ENCODE measurements around the gene ZNF367. TPM values are rescaled to one million over a fixed set of nuclear protein-coding genes. Genes with fewer than 3 reads are reported as not detected.

The ZNF367 gene
- total RNA-seq, 2 donors from 2014 or later, result 0.75 to 1.2 TPM

- Histone ChIP-seq H3K4me1 (no peaks in the 10 kb centered on the region), H3K27me3 (no peaks in the 10 kb centered on the region), H3K9me3 (no peaks in the 10 kb centered on the region), H3K36me3 (no peaks in the 10 kb centered on the region), H3K4me3 (no peak overlapping the region), H3K27ac (no peak overlapping the region)
- no peak for DNase-seq (ENCODE audit: low spot score)
- TF ChIP-seq, protein P1, sequence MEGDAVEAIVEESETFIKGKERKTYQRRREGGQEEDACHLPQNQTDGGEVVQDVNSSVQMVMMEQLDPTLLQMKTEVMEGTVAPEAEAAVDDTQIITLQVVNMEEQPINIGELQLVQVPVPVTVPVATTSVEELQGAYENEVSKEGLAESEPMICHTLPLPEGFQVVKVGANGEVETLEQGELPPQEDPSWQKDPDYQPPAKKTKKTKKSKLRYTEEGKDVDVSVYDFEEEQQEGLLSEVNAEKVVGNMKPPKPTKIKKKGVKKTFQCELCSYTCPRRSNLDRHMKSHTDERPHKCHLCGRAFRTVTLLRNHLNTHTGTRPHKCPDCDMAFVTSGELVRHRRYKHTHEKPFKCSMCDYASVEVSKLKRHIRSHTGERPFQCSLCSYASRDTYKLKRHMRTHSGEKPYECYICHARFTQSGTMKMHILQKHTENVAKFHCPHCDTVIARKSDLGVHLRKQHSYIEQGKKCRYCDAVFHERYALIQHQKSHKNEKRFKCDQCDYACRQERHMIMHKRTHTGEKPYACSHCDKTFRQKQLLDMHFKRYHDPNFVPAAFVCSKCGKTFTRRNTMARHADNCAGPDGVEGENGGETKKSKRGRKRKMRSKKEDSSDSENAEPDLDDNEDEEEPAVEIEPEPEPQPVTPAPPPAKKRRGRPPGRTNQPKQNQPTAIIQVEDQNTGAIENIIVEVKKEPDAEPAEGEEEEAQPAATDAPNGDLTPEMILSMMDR (IDR thresholded peaks at IDR 0.05), result no peak
These were observed 24.3 kb upstream of the ZNF367 start for GRCh38 chr9:96442491-96442890.

DNA sequence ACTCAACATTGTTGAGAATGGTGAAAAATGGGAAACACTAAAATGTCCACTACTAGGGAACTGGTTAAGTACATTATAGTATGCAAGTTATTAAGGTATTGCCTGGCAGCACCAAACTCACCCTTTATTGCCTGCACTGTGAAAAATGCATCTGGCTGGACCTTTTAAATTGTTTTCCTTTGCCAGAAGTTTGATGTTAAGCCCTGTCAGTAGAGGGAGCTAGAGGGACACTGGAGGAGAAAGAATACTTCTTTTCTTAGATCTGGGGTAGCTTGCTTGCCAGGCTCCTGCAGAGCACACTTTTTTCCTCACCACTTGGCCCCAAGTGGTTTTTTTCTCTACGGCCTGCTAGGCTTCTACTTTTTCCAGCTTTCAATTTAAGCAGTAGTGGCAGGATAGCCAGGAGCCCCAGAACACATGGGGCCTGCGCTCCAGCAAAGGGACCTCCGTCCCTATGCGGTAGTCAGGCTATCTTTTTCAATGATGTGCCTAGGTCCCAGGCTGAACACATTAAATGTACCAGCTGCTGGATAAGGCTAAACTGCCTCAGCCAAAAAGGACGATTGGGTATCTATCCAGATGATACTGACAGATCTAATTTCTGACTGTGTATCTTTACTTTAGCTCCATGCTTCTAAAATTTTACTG is 23.8 kb upstream of the ZNF367 start:
- H3K27ac ChIP-seq, result no peak overlapping the region
- no peaks in the 10 kb centered on the region for H3K27me3 ChIP-seq
- no peaks in the 10 kb centered on the region for H3K9me3 ChIP-seq
- H3K36me3 ChIP-seq, result no peaks in the 10 kb centered on the region
- H3K4me3 ChIP-seq, result no peak overlapping the region
- no peaks in the 10 kb centered on the region for H3K4me1 ChIP-seq
- TF ChIP-seq, protein P1 (IDR thresholded peaks at IDR 0.05), result peak in 1 of 2 donors; percentile 43
- no peak for DNase-seq (ENCODE audit: low spot score)

- Histone ChIP-seq H3K27me3 (no peaks in the 10 kb centered on the region), H3K9me3 (no peaks in the 10 kb centered on the region), H3K4me3 (no peak overlapping the region), H3K4me1 (no peaks in the 10 kb centered on the region), H3K27ac (no peak overlapping the region), H3K36me3 (no peaks in the 10 kb centered on the region)
- TF ChIP-seq, protein P1 (IDR thresholded peaks at IDR 0.05), result no peak
- no peak for DNase-seq (ENCODE audit: low spot score)
These were observed 22.6 kb upstream of the ZNF367 start for GRCh38 chr9:96440671-96441199.

DNA sequence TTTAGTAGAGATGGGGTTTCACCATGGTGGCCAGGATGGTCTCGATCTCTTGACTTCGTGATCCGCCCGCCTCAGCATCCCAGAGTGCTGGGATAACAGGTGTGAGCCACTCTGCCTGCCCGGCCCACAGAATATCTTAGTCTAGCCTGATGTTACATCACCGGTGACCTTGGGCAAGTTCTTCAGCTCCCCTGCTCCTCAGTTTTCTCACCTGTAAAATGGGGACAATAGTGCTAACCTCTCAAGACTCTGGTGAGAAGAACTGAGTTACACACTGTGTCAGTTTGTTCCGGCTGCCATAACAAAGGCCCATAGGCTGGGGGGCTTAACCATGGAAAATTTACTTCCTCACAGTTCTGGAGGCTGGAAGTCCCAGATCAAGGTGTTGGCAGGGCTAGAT is 19.3 kb upstream of the ZNF367 start:
- Histone ChIP-seq H3K27ac (no peak overlapping the region), H3K4me3 (no peak overlapping the region), H3K27me3 (no peaks in the 10 kb centered on the region), H3K36me3 (no peaks in the 10 kb centered on the region), H3K9me3 (no peaks in the 10 kb centered on the region), H3K4me1 (no peaks in the 10 kb centered on the region)
- DNase-seq (ENCODE audit: low spot score), result no peak
- TF ChIP-seq, protein P1 (IDR thresholded peaks at IDR 0.05), result no peak

DNA sequence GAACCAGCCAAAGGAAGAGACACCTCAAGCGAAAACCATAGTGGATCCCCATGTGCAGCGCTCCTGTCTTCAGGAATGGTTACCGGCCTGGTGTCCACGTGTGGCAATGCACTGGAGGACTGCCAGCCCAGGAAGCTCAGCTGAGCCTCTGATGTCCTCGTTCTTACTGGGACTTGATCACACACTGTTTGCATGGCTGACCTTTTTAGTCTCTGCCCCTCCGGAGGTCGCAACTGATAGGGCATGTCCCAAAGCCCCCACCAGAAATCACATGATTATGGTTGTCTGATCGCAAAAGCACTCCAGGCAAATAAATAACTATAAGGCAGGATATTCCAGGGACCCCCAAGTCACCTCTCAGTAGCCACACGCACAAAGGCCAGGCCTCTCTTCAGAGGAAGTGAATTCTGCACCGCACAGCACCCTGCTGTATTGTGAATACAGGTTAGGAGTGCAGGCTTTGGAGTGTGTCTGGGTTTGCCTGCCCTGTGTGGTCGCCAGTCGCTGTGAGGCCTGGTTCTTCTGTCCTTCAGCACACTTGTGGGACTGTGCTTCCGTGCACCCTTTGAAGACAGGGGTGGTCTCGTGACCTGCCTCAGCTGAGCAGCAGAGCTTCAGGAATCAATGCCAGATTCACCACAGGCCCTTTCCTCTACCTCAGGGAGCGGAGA is 18.4 kb upstream of the ZNF367 start:
- Histone ChIP-seq H3K4me1 (no peaks in the 10 kb centered on the region), H3K36me3 (no peaks in the 10 kb centered on the region), H3K27me3 (no peaks in the 10 kb centered on the region), H3K4me3 (no peak overlapping the region), H3K27ac (no peak overlapping the region), H3K9me3 (no peaks in the 10 kb centered on the region)
- no peak for DNase-seq (ENCODE audit: low spot score)
- TF ChIP-seq, protein P1 (IDR thresholded peaks at IDR 0.05), result no peak

Measured in right atrium auricular region (tissue), 2 donors.